Measurements from ENCODE around the gene IGFBP5. TPM values are rescaled to one million over a fixed set of nuclear protein-coding genes. Genes with fewer than 3 reads are reported as not detected.

IGFBP5 gene
- total RNA-seq, 1 donor from 2014 or later, result 150 TPM

DNA sequence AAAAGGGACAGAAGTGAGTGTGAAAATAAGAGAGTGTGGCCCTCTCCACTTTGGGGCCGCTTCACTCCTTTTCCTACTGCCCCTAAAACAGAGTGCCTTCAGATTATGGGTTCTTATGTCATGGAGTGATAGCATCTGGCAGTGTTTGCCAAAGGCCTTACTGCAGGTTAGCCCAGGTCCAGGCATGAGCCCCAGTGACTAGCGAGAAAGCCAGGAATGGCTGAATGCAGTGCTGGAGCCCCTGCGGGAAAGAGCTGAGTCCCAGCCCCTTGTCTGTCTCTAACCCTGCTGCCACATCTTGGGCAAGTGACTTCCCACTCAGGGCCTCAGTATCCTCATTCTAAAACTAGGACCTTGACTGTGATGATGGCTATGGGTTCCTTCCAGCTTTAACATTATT lies 6.0 kb downstream of the IGFBP5 start:
- Mint-ChIP-seq H3K4me3 (peak overlapping the region; percentile 38), H3K27me3 (ENCODE audit: insufficient read depth, low read depth) (peaks cover 13% of the 10 kb centered on the region), H3K27ac (peak overlapping the region; percentile 76)

DNA sequence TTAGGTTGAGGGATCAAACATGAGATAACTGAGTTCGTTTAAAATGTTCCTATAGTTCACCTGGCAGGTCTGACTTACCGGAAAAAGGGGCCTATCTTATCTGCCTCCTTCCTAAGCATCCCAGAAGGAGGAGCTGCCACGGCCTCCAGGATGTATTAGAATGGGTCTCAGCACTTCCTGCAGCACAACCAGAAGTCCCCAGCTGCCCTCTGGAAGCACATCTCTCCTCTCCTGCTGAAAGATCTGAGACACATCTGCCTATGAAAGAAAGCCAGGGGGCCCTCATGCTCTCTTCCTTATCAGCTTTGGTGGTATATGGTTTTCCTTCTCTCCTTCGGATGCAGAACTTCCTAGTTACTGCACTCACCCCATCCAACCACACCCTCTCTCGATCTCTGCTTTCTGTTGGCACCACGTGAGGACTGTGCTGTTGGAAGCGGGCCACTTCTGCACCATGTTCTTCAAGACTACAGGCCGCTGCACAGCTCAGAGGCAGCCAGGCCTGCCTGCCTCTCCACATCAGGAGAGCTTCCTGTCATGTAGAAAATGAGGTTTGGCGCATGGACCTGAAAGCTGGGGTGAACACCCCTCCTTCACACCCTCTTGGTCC lies 6.5 kb downstream of the IGFBP5 start:
- TF ChIP-seq, protein P1, sequence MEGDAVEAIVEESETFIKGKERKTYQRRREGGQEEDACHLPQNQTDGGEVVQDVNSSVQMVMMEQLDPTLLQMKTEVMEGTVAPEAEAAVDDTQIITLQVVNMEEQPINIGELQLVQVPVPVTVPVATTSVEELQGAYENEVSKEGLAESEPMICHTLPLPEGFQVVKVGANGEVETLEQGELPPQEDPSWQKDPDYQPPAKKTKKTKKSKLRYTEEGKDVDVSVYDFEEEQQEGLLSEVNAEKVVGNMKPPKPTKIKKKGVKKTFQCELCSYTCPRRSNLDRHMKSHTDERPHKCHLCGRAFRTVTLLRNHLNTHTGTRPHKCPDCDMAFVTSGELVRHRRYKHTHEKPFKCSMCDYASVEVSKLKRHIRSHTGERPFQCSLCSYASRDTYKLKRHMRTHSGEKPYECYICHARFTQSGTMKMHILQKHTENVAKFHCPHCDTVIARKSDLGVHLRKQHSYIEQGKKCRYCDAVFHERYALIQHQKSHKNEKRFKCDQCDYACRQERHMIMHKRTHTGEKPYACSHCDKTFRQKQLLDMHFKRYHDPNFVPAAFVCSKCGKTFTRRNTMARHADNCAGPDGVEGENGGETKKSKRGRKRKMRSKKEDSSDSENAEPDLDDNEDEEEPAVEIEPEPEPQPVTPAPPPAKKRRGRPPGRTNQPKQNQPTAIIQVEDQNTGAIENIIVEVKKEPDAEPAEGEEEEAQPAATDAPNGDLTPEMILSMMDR (IDR thresholded peaks at IDR 0.05), result no peak
- TF ChIP-seq EZH2phosphoT487 (IDR thresholded peaks at IDR 0.05) (no peak), EZH2 (IDR thresholded peaks at IDR 0.05) (no peak)
- Histone ChIP-seq H3K9me3 (ENCODE audit: low read depth) (no peaks in the 10 kb centered on the region), H3F3A (ENCODE audit: low read depth) (peaks cover 35% of the 10 kb centered on the region), H4K20me1 (ENCODE audit: low read depth) (peaks cover 78% of the 10 kb centered on the region), H2AFZ (replicated peaks) (no peak overlapping the region), H3K27me3 (no peaks in the 10 kb centered on the region), H3K4me3 (no peak overlapping the region), H3K27ac (no peak overlapping the region), H3K79me2 (ENCODE audit: low read depth) (peaks cover 36% of the 10 kb centered on the region), H3K9ac (no peak overlapping the region), H3K36me3 (peaks cover 8% of the 10 kb centered on the region), H3K4me2 (peak overlapping the region; percentile 96), H3K4me1 (peaks cover 35% of the 10 kb centered on the region)
- Mint-ChIP-seq H3K4me3 (no peak overlapping the region), H3K4me1 (peaks cover 48% of the 10 kb centered on the region), H3K27me3 (ENCODE audit: insufficient read depth, low read depth) (peaks cover 13% of the 10 kb centered on the region), H3K36me3 (no peaks in the 10 kb centered on the region), H3K27ac (no peak overlapping the region), H3K9me3 (no peaks in the 10 kb centered on the region)
- no peak for DNase-seq (ENCODE audit: low spot score)

More for the DNA sequence above, 6.0 kb downstream of the IGFBP5 start:
- Mint-ChIP-seq H3K4me1 (peaks cover 48% of the 10 kb centered on the region), H3K36me3 (no peaks in the 10 kb centered on the region), H3K9me3 (no peaks in the 10 kb centered on the region)
- no peak for TF ChIP-seq EZH2phosphoT487 (IDR thresholded peaks at IDR 0.05)
- TF ChIP-seq, protein P1 (IDR thresholded peaks at IDR 0.05), result no peak
- no peak for TF ChIP-seq EZH2 (IDR thresholded peaks at IDR 0.05)
- Histone ChIP-seq H3K4me2 (peak overlapping the region; percentile 96), H4K20me1 (ENCODE audit: low read depth) (peaks cover 73% of the 10 kb centered on the region), H3K4me3 (no peak overlapping the region), H3K79me2 (ENCODE audit: low read depth) (peaks cover 41% of the 10 kb centered on the region), H3K27ac (no peak overlapping the region), H3K4me1 (peaks cover 35% of the 10 kb centered on the region), H3K9me3 (ENCODE audit: low read depth) (no peaks in the 10 kb centered on the region), H3K36me3 (peaks cover 8% of the 10 kb centered on the region), H3F3A (ENCODE audit: low read depth) (peaks cover 40% of the 10 kb centered on the region), H3K9ac (no peak overlapping the region), H3K27me3 (no peaks in the 10 kb centered on the region), H2AFZ (replicated peaks) (no peak overlapping the region)
- DNase-seq (ENCODE audit: low spot score), result no peak

DNA sequence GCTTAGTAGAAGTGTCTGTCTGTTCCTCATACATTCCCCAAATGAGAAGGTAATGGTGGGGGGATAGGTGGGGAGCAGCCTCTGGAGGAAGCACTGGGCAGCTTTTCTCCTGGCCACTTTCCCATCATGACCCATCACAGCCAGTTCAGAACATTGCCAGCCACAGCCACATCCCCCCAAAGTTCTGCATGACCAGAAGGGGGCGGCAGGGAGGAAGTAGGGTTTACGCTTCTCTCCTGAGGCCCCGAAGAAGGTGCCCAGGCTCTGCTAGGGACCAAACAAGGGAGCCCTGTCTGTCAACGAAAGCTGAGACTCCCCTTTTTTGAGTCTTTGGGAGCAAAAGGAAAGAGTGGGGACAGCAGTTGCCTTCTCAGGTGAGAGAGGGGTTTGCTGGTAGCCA lies 7.7 kb downstream of the IGFBP5 start:
- Mint-ChIP-seq H3K4me3 (no peak overlapping the region), H3K4me1 (peaks cover 50% of the 10 kb centered on the region), H3K36me3 (no peaks in the 10 kb centered on the region), H3K27ac (no peak overlapping the region), H3K27me3 (ENCODE audit: insufficient read depth, low read depth) (peaks cover 10% of the 10 kb centered on the region), H3K9me3 (no peaks in the 10 kb centered on the region)
- Histone ChIP-seq H3K9ac (no peak overlapping the region), H3K9me3 (ENCODE audit: low read depth) (no peaks in the 10 kb centered on the region), H4K20me1 (ENCODE audit: low read depth) (peaks cover 85% of the 10 kb centered on the region), H3K36me3 (peaks cover 8% of the 10 kb centered on the region), H3K4me2 (no peak overlapping the region), H3K27ac (no peak overlapping the region), H2AFZ (replicated peaks) (no peak overlapping the region), H3K79me2 (ENCODE audit: low read depth) (peaks cover 28% of the 10 kb centered on the region), H3K4me1 (peaks cover 35% of the 10 kb centered on the region), H3K4me3 (no peak overlapping the region), H3K27me3 (no peaks in the 10 kb centered on the region), H3F3A (ENCODE audit: low read depth) (peaks cover 27% of the 10 kb centered on the region)
- peak; percentile 50 for DNase-seq (ENCODE audit: low spot score)
- no peak for TF ChIP-seq EZH2 (IDR thresholded peaks at IDR 0.05)
- no peak for TF ChIP-seq EZH2phosphoT487 (IDR thresholded peaks at IDR 0.05)
- TF ChIP-seq, protein P1 (IDR thresholded peaks at IDR 0.05), result peak; percentile 61
